ENCODE data around the gene SSH2.

GRCh38 chr17:29576214-29577000, 353.6 kb downstream of the SSH2 start:
- no peak for TF ChIP-seq CTCF (IDR thresholded peaks at IDR 0.05)
- no peak for TF ChIP-seq POLR2A (IDR thresholded peaks at IDR 0.05)
